DND-41 (cell line): Measurements from ENCODE around the gene ANKRD11.

ENCODE experiments used
- ATAC-seq: fragments of 200-7000 bp; cut with Tn5 transposase; 3 replicates; pipeline ENCODE4 v1.9.1; 2021; ENCODE audit warnings: low read depth; ENCODE audit not compliant: insufficient read depth
- DNase-seq: peaks from one replicate; pipeline ENCODE4 v3.0.0-alpha.2; 2020
- H2AFZ ChIP-seq: 2 replicates; pipeline ENCODE4 v1.6.0; 2012; ENCODE audit warnings: low read depth, low read length
- H3K27ac ChIP-seq: 2 replicates; pipeline ENCODE4 v1.5.1; 2012; ENCODE audit warnings: low read length, inconsistent platforms
- H3K27me3 ChIP-seq: fragments of 200-600 bp; sonication (generic); 2 replicates; pipeline ENCODE4 v1.6.0; 2012; ENCODE audit warnings: low read length, mild to moderate bottlenecking, inconsistent platforms; ENCODE audit not compliant: insufficient read depth, poor library complexity
- H3K36me3 ChIP-seq: 2 replicates; pipeline ENCODE4 v1.5.1; 2012; ENCODE audit warnings: low read length, inconsistent platforms; ENCODE audit not compliant: insufficient read depth
- H3K4me1 ChIP-seq: 2 replicates; pipeline ENCODE4 v1.5.1; 2012; ENCODE audit warnings: mild to moderate bottlenecking, low read length; ENCODE audit not compliant: insufficient read depth
- H3K4me2 ChIP-seq: 2 replicates; pipeline ENCODE4 v1.6.0; 2012; ENCODE audit warnings: mild to moderate bottlenecking, moderate library complexity, low read length, inconsistent platforms; ENCODE audit not compliant: insufficient read depth
- H3K4me3 ChIP-seq, 2 experiments: fragments of 200-600 bp in 1 of 2; shearing (Covaris generic) in 1 of 2; 2 replicates each; pipeline ENCODE4 v1.5.1; 2012 to 2016; ENCODE audit warnings: inconsistent platforms in 2 of 2, low read length in 2 of 2, mild to moderate bottlenecking in 2 of 2, low read depth in 1 of 2, moderate library complexity in 1 of 2
- H3K79me2 ChIP-seq: 2 replicates; pipeline ENCODE4 v1.6.0; 2012; ENCODE audit warnings: low read length, inconsistent platforms; ENCODE audit not compliant: insufficient read depth
- H3K9ac ChIP-seq: 2 replicates; pipeline ENCODE4 v1.6.0; 2012; ENCODE audit warnings: low read depth, mild to moderate bottlenecking, inconsistent platforms, low read length, moderate library complexity
- H3K9me3 ChIP-seq: 2 replicates; pipeline ENCODE4 v1.5.1; 2012; ENCODE audit warnings: low read length, moderate library complexity, mild to moderate bottlenecking, inconsistent platforms; ENCODE audit not compliant: insufficient read depth, severe bottlenecking
- H4K20me1 ChIP-seq: 2 replicates; pipeline ENCODE4 v1.6.0; 2012; ENCODE audit warnings: low read length; ENCODE audit not compliant: insufficient read depth
- EZH2 ChIP-seq: IDR thresholded peaks from 3 replicates; pipeline ENCODE4 v1.6.1; 2012; ENCODE audit warnings: borderline replicate concordance, low read depth, mild to moderate bottlenecking, moderate library complexity, low read length, inconsistent platforms; ENCODE audit not compliant: severe bottlenecking
- TF ChIP-seq, protein P1 (sequence below): IDR thresholded peaks from 2 replicates; pipeline ENCODE4 v1.5.1; 2012; ENCODE audit warnings: borderline replicate concordance, low read length, moderate library complexity, mild to moderate bottlenecking; ENCODE audit not compliant: poor library complexity, severe bottlenecking; ENCODE audit errors: extremely low read depth

Gene ANKRD11

DNA sequence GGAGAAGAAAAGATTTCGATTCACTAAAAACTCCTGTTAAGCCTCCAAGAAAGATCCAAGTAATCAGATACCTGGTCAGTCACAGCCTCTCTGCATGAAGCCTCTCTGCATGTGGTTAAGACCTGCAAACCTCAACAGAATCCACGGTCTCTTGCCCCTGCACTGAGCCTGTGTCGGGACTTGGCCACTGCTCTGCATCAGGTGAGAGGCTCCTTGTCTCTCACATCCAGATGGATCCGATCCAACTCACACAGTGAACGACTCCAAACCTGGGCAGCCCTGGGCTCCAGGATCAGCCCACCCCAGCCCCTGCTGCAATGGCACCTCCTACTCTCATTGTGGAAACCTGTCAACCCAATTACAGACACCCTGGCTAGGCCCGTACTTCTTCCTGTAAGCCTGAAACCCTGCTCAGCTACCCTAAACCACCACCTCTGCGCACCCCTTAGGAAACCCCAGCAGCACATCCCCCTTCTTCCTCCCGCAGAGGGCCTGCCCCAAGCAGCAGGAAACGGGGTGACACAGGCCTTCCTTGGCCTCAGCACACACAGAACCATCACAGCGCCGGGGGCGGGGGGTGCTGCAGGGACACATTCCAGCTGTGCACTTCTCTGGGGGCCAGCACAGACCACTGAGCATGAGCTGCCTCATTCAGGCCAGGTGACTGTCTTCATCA is 129.5 kb downstream of the ANKRD11 start:
- H4K20me1 ChIP-seq = peaks cover 83% of the 10 kb centered on the region
- H3K27ac ChIP-seq = peak overlapping the region; percentile 72
- no peak overlapping the region for H2AFZ ChIP-seq
- peaks cover 86% of the 10 kb centered on the region for H3K4me1 ChIP-seq
- ATAC-seq = peak; percentile 76
- H3K9ac ChIP-seq = peak overlapping the region; percentile 26
- H3K4me2 ChIP-seq = peak overlapping the region; percentile 42
- H3K36me3 ChIP-seq = peaks cover 39% of the 10 kb centered on the region
- H3K9me3 ChIP-seq = no peaks in the 10 kb centered on the region
- H3K4me3 ChIP-seq = peak overlapping the region in 1 of 2 experiments; percentile 33; a peak in 1 of 4 replicates
- H3K79me2 ChIP-seq = peaks cover 99% of the 10 kb centered on the region
- DNase-seq = peak; percentile 85
- TF ChIP-seq EZH2 = no peak
- TF ChIP-seq, protein P1, sequence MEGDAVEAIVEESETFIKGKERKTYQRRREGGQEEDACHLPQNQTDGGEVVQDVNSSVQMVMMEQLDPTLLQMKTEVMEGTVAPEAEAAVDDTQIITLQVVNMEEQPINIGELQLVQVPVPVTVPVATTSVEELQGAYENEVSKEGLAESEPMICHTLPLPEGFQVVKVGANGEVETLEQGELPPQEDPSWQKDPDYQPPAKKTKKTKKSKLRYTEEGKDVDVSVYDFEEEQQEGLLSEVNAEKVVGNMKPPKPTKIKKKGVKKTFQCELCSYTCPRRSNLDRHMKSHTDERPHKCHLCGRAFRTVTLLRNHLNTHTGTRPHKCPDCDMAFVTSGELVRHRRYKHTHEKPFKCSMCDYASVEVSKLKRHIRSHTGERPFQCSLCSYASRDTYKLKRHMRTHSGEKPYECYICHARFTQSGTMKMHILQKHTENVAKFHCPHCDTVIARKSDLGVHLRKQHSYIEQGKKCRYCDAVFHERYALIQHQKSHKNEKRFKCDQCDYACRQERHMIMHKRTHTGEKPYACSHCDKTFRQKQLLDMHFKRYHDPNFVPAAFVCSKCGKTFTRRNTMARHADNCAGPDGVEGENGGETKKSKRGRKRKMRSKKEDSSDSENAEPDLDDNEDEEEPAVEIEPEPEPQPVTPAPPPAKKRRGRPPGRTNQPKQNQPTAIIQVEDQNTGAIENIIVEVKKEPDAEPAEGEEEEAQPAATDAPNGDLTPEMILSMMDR = no peak
- no peaks in the 10 kb centered on the region for H3K27me3 ChIP-seq

DNA sequence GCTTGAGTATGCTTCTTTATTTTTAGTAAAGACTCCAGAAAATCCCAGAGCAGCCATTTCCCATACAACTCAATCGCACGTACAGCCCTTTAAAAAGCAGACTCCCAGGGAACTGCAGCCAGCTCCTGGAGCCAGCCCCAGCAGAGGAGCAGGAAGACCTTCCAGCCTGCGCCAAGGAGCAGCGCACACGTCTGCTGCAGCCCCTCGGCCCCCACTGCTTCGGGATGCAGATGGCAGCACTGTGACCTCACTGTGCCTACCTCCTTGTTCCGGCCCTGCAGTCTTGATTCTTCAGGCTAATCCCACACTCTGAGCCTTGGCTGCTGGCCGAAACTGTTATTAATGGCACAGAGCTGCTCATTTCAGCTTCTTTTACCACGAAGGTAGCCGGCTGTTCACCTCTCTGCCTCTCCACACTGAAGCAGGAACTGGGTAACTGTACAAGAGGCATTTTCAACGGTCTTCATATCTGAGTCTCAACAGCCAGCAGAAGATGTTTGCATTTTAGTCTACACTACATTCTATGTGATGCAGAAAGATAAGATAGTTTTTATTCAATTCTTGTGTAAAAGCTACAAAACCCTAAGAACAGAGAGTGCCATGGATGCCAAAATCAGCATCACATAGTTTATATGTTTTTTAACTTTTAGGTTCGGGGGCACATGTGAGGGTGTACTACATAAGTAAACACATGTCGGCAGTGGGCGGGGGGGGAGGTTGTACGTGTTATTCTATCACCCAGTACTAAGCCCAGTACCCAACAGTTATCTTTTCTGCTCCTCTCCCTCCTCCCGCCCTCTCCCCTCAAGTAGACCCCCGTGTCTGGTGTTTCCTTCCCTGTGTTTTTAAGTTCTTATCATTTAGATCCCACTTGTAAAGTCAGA is 130.9 kb downstream of the ANKRD11 start:
- peaks cover 80% of the 10 kb centered on the region for H3K4me1 ChIP-seq

DNA sequence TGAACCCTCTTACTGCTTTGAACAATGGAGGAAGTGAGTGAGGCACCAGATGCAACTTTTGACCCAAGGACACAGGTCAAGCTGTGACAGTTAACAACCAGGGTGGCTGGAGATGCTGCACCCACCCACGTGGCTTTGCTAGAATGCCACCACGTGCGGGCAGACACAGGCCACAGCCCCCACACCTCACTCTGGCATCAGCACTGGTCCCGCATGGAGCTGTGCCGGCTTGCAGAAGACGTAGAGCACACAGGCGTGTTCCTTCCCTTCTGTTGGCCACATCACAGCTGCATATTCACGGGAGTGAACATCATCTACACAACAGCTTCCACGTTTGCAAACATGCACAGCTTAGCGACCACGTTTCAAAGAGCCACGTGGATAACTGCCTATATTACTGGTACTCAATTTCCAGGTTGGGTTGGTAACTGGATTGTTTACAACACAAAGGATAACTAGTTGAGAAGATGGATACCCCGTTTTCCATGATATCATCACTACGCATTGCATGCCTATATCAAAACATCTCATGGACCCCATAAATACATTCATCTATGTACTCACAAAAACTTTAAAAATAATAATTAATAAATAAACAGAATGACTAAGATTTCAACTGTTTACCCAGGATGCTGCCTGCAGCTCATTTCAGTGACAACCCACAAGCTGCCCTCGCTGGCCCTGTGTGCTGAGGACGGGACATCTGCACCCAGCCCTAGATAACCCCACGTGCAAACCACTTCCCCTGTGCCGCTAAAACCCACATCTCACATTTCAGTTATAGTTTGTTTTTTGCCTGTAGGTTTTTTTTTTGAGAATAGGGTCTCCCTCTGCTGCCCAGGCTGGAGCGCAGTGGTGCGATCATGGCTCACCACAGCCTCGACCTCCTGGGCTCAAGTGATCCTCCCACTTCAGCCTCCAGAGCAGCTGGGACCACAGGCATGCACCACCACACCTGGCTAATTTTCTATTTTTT is 132.0 kb downstream of the ANKRD11 start:
- H3K27ac ChIP-seq = peak overlapping the region; percentile 72
- H3K4me2 ChIP-seq = peak overlapping the region; percentile 42
- H3K4me3 ChIP-seq = no peak overlapping the region
- ATAC-seq (peak; percentile 81), DNase-seq (peak; percentile 83)
- H3K4me1 ChIP-seq = peaks cover 71% of the 10 kb centered on the region
- TF ChIP-seq, protein P1 = peak; percentile 22
- TF ChIP-seq EZH2 = no peak
- peaks cover 44% of the 10 kb centered on the region for H3K36me3 ChIP-seq
- no peak overlapping the region for H2AFZ ChIP-seq
- peaks cover 99% of the 10 kb centered on the region for H3K79me2 ChIP-seq
- H4K20me1 ChIP-seq = peaks cover 83% of the 10 kb centered on the region
- peak overlapping the region; percentile 27 for H3K9ac ChIP-seq
- H3K27me3 ChIP-seq = no peaks in the 10 kb centered on the region
- no peaks in the 10 kb centered on the region for H3K9me3 ChIP-seq

More for the DNA sequence above, 130.9 kb downstream of the ANKRD11 start:
- H3K9me3 ChIP-seq = no peaks in the 10 kb centered on the region
- H3K27me3 ChIP-seq = no peaks in the 10 kb centered on the region
- no peak for TF ChIP-seq EZH2
- TF ChIP-seq, protein P1 = no peak
- DNase-seq = peak; percentile 30
- peaks cover 99% of the 10 kb centered on the region for H3K79me2 ChIP-seq
- peak overlapping the region in 1 of 2 experiments; percentile 20; a peak in 2 of 4 replicates for H3K4me3 ChIP-seq
- peak overlapping the region; percentile 42 for H3K4me2 ChIP-seq
- ATAC-seq = peak; percentile 10; the same call in 1 of the 3 replicates
- H3K27ac ChIP-seq = peak overlapping the region; percentile 72
- peaks cover 83% of the 10 kb centered on the region for H4K20me1 ChIP-seq
- peak overlapping the region; percentile 27 for H3K9ac ChIP-seq
- peaks cover 44% of the 10 kb centered on the region for H3K36me3 ChIP-seq
- no peak overlapping the region for H2AFZ ChIP-seq
